Body of pancreas (tissue), 4 donors: ENCODE results near the gene FOXK2. TPM values are rescaled to one million over a fixed set of nuclear protein-coding genes. Genes with fewer than 3 reads are reported as not detected.

Experiments used
- ATAC-seq: fragments of 150-250 bp; one replicate; pipeline ENCODE4 v1.9.1; 2016
- DNase-seq, 4 donors: peaks; one replicate each; pipeline ENCODE4 v3.0.0-alpha.2; 2019
- H3K27ac ChIP-seq, 4 donors: fragments of 200-600 bp; sonication (generic); 1 replicate in 3 of 4; 2 replicates in 1 of 4; pipeline versions ENCODE4 v1.5.1 to v1.6.1; 2016 to 2019; ENCODE audit warnings: mild to moderate bottlenecking in 1 of 4, mixed read lengths in 1 of 4, moderate library complexity in 1 of 4
- H3K27me3 ChIP-seq, 2 donors: fragments of 200-600 bp; sonication (generic); one replicate each; pipeline ENCODE4 v1.6.0; 2016; ENCODE audit warnings: mild to moderate bottlenecking in 1 of 2
- H3K36me3 ChIP-seq, 2 donors: fragments of 200-600 bp; sonication (generic); replicated peaks in 1 of 2; 2 replicates each; pipeline ENCODE4 v1.5.1; 2016; ENCODE audit warnings: low read depth in 2 of 2; ENCODE audit not compliant: insufficient read depth in 1 of 2
- H3K4me1 ChIP-seq: fragments of 200-600 bp; sonication (generic); one replicate; pipeline ENCODE4 v1.6.0; 2016
- H3K4me3 ChIP-seq, 2 donors: fragments of 200-600 bp; sonication (generic); 1 replicate in 1 of 2; 2 replicates in 1 of 2; pipeline ENCODE4 v1.5.1; 2016 to 2019
- H3K9me3 ChIP-seq, 3 donors: fragments of 200-600 bp; sonication (generic); 1 replicate in 2 of 3; 2 replicates in 1 of 3; pipeline ENCODE4 v1.5.1; 2016
- POLR2A ChIP-seq, 3 donors: fragments of 450-650 bp; IDR thresholded peaks; one replicate each; pipeline ENCODE4 v1.6.1; 2016; ENCODE audit warnings: antibody characterized with exemption in 3 of 3, mild to moderate bottlenecking in 2 of 3
- WGBS, 2 donors: methylation state at CpG; one replicate each; pipeline ENCODE4 v1.1.5; 2017; 5-methylcytosine and 5-hydroxymethylcytosine counted together
- intact Hi-C: fragments of 100-400 bp; cut with DNase I; formaldehyde crosslinking; loops from one replicate; pipeline ENCODE4 v1.15.1; 2023
- total RNA-seq, 2 donors: library from RNA; depleted of rRNA; stranded (reverse); fragments of >200 nt; gene quantifications; one replicate each; pipeline ENCODE4 v1.1.0, GENCODE V29; 2016
- TF ChIP-seq, protein P1 (sequence below), 7 experiments: fragments of 450-650 bp in 4 of 7; fragments of 200-600 bp in 3 of 7; sonication (generic) in 3 of 7; IDR thresholded peaks; one replicate each; pipeline ENCODE4 v1.5.1; 2016 to 2019; ENCODE audit warnings: antibody characterized with exemption in 7 of 7

The FOXK2 gene
- total RNA-seq, 2 donors from 2014 or later: 10.6 to 25.1 TPM

GRCh38 chr17:82594571-82594970 lies 75.0 kb downstream of the FOXK2 start:
- H3K9me3 ChIP-seq: no peaks in the 10 kb centered on the region
- ATAC-seq (no peak), DNase-seq (no peak)
- H3K27me3 ChIP-seq: no peaks in the 10 kb centered on the region
- peaks cover 0 to 6% of the 10 kb centered on the region in 2 donors for H3K36me3 ChIP-seq
- WGBS, 2 donors: 89 to 93% methylated on average over 9 to 11 of the region's 11 CpGs
- intact Hi-C loops: no loop called here
- no peak overlapping the region for H3K27ac ChIP-seq
- H3K4me3 ChIP-seq: no peak overlapping the region
- TF ChIP-seq, protein P1, sequence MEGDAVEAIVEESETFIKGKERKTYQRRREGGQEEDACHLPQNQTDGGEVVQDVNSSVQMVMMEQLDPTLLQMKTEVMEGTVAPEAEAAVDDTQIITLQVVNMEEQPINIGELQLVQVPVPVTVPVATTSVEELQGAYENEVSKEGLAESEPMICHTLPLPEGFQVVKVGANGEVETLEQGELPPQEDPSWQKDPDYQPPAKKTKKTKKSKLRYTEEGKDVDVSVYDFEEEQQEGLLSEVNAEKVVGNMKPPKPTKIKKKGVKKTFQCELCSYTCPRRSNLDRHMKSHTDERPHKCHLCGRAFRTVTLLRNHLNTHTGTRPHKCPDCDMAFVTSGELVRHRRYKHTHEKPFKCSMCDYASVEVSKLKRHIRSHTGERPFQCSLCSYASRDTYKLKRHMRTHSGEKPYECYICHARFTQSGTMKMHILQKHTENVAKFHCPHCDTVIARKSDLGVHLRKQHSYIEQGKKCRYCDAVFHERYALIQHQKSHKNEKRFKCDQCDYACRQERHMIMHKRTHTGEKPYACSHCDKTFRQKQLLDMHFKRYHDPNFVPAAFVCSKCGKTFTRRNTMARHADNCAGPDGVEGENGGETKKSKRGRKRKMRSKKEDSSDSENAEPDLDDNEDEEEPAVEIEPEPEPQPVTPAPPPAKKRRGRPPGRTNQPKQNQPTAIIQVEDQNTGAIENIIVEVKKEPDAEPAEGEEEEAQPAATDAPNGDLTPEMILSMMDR (IDR thresholded peaks at IDR 0.05): no peak
- no peak for TF ChIP-seq POLR2A (IDR thresholded peaks at IDR 0.05)
- peaks cover 27% of the 10 kb centered on the region for H3K4me1 ChIP-seq

GRCh38 chr17:82595893-82596292 lies 76.4 kb downstream of the FOXK2 start:
- intact Hi-C loops: no loop called here
- no peak for TF ChIP-seq POLR2A (IDR thresholded peaks at IDR 0.05)
- TF ChIP-seq, protein P1 (IDR thresholded peaks at IDR 0.05): no peak
- ATAC-seq (no peak), DNase-seq (no peak)
- Histone ChIP-seq H3K27ac (no peak overlapping the region), H3K9me3 (no peaks in the 10 kb centered on the region), H3K4me3 (no peak overlapping the region), H3K4me1 (peaks cover 27% of the 10 kb centered on the region), H3K36me3 (peaks cover 0 to 6% of the 10 kb centered on the region in 2 donors), H3K27me3 (no peaks in the 10 kb centered on the region)
- WGBS, 2 donors: 93 to 98% methylated on average over 9 to 19 of the region's 21 CpGs

DNA sequence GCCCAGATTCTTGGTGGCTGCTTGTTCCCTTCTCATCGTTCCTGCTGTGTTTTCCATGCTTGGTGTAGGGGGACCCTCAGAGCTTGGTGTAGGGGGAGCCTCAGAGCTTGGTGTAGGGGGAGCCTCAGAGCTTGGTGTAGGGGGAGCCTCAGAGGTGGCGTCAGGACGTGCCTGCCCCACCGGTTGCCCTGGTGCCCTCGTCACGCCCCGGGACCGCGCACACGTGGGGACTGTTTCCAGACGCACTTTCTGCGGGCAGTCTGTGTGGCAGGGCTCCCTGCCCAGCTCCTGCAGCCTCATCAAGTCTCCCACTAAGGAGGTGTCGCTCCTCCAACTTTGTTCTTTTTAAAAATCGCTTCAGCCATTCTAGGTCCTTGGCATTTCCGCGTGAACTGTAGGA lies 76.8 kb downstream of the FOXK2 start:
- peaks cover 0 to 7% of the 10 kb centered on the region in 2 donors for H3K36me3 ChIP-seq
- no peak for ATAC-seq
- WGBS, 2 donors: 86 to 100% methylated on average over 12 to 16 of the region's 16 CpGs
- no peak overlapping the region for H3K27ac ChIP-seq
- no peaks in the 10 kb centered on the region for H3K9me3 ChIP-seq
- peaks cover 27% of the 10 kb centered on the region for H3K4me1 ChIP-seq
- no peak for DNase-seq
- intact Hi-C loops: no loop called here
- TF ChIP-seq, protein P1 (IDR thresholded peaks at IDR 0.05): no peak
- no peak for TF ChIP-seq POLR2A (IDR thresholded peaks at IDR 0.05)
- H3K4me3 ChIP-seq: no peak overlapping the region
- no peaks in the 10 kb centered on the region for H3K27me3 ChIP-seq

DNA sequence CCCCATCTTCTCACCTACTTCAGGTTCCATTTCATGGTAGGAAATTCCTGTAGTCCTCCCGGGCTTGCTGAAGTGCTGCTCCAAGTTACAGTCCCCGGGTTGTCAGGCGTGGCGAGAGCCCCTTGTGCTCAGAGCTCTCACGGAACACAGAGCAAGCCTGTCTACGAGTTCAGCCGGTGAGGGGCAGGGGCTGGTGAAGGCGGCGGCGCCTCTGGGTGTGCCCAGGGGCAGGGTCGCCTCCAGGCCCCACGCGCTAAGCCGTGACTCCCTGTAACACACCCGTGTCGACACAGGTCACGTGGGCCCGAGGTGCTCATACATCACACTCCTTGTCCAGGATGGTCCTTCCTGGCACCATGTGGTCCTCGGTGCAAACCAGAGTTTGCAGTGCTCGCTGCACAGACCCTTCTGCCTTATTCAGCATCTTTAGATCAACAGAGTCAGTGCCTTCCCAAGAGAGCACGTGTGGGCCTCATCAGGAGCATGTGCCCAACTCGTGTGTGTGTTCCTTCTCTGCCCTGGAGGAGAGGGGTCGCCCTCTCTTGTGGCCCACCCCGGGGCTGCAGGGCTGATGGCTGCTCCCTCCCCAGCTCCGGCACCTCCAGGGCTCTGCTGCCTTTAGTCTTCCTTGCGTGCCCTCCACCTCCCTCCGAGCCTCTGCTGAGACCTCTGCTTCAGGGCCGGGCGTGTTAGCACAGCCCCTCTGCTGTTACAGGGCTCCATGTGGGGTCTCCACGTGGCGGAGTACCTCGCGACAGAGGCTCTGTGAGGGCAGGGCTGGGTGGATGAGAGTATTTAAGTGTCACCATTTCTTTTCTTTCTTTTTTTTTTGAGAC lies 77.5 kb downstream of the FOXK2 start:
- DNase-seq (no peak), ATAC-seq (no peak)
- intact Hi-C loops: no loop called here
- no peaks in the 10 kb centered on the region for H3K27me3 ChIP-seq
- WGBS, 2 donors: 89 to 100% methylated on average over 13 to 29 of the region's 33 CpGs
- H3K27ac ChIP-seq: no peak overlapping the region
- H3K4me1 ChIP-seq: peaks cover 25% of the 10 kb centered on the region
- no peaks in the 10 kb centered on the region for H3K9me3 ChIP-seq
- peaks cover 0 to 10% of the 10 kb centered on the region in 2 donors for H3K36me3 ChIP-seq
- TF ChIP-seq, protein P1 (IDR thresholded peaks at IDR 0.05): no peak
- TF ChIP-seq POLR2A (IDR thresholded peaks at IDR 0.05): no peak
- H3K4me3 ChIP-seq: no peak overlapping the region
